DMS114 treated with DMSO at 0.1 percent for 48 hours (cell line): Measurements from ENCODE around the gene STK16.
A peak's percentile ranks its signal among the peaks of the same experiment; 100 is the strongest.
"Not testable (repeated sequence)": the region's sequence is repeated elsewhere in the genome, so short reads cannot be mapped to it uniquely, and the experiment has no call there.

Experiments
- DNase-seq: peaks from one replicate; lab custom pipeline; 2025; ENCODE audit not compliant: unreplicated experiment; lab: John Stamatoyannopoulos, UW

STK16 gene

GRCh38 chr2:219245148-219245898 lies at the start of gene STK16, which contains the start of gene GLB1L:
Gene STK16, plus strand, starts transcription at chr2:219245479. Its CDS starts 521 bp downstream, at chr2:219246000.
Gene GLB1L, minus strand, starts transcription at chr2:219245444. Its CDS starts 1,871 bp downstream, at chr2:219243573.
- DNase-seq: peak; percentile 76

- DNase-seq: no peak
Measured at GRCh38 chr2:219197388-219197787, 47.9 kb upstream of the STK16 start.

GRCh38 chr2:219198974-219199373 lies 46.3 kb upstream of the STK16 start:
- no peak for DNase-seq

GRCh38 chr2:219199470-219200211 lies 45.6 kb upstream of the STK16 start:
- no peak for DNase-seq

GRCh38 chr2:219200502-219201326 lies 44.6 kb upstream of the STK16 start:
- not testable (repeated sequence) for DNase-seq

GRCh38 chr2:219201331-219201730 lies 43.9 kb upstream of the STK16 start:
- DNase-seq: not testable (repeated sequence)

GRCh38 chr2:219204425-219205164 lies 40.7 kb upstream of the STK16 start:
- no peak for DNase-seq

GRCh38 chr2:219205165-219205538 lies 40.1 kb upstream of the STK16 start:
- DNase-seq: no peak

- DNase-seq: no peak
Measured at GRCh38 chr2:219205981-219206327, 39.3 kb upstream of the STK16 start.

- DNase-seq: peak; percentile 82
Measured at GRCh38 chr2:219206328-219207133, 38.7 kb upstream of the STK16 start, which contains the start of gene ZFAND2B. Gene ZFAND2B, plus strand, starts transcription at chr2:219206782. Its CDS starts 206 bp downstream, at chr2:219206988.

GRCh38 chr2:219207134-219207883 lies 38.0 kb upstream of the STK16 start:
- DNase-seq: no peak

GRCh38 chr2:219207884-219208740 lies 37.2 kb upstream of the STK16 start:
- DNase-seq: no peak

- no peak for DNase-seq
Measured at GRCh38 chr2:219209236-219210195, 35.8 kb upstream of the STK16 start.

GRCh38 chr2:219210196-219210885 lies 34.9 kb upstream of the STK16 start:
- no peak for DNase-seq

GRCh38 chr2:219210886-219211362 lies 34.4 kb upstream of the STK16 start:
- no peak for DNase-seq

GRCh38 chr2:219213026-219213415 lies 32.3 kb upstream of the STK16 start:
- DNase-seq: no peak
